Mesenchymal stem cell (in vitro differentiated cells and primary cell): ENCODE results near the gene KLRC2.

Experiments
- DNase-seq: peaks from one replicate; pipeline ENCODE4 v3.0.0-alpha.2; 2013
- H2AFZ ChIP-seq: one replicate; pipeline ENCODE4 v1.6.1; 2013; ENCODE audit warnings: low read depth, mild to moderate bottlenecking, control low read depth, inconsistent platforms, low read length, moderate library complexity
- H2AK5ac ChIP-seq: 2 replicates; pipeline ENCODE4 v1.6.1; 2013; ENCODE audit warnings: low read length, moderate library complexity, mild to moderate bottlenecking, inconsistent platforms; ENCODE audit not compliant: severe bottlenecking
- H2BK120ac ChIP-seq: one replicate; pipeline ENCODE4 v1.6.1; 2013; ENCODE audit warnings: low read depth, mild to moderate bottlenecking, inconsistent platforms, low read length, moderate library complexity
- H2BK12ac ChIP-seq, 2 experiments: one replicate each; pipeline ENCODE4 v1.6.1; 2013; ENCODE audit warnings: inconsistent platforms in 2 of 2, low read length in 2 of 2, mild to moderate bottlenecking in 2 of 2, moderate library complexity in 2 of 2, control low read depth in 1 of 2
- H2BK15ac ChIP-seq: one replicate; pipeline ENCODE4 v1.6.1; 2013; ENCODE audit warnings: mild to moderate bottlenecking, low read depth, inconsistent platforms; ENCODE audit not compliant: poor library complexity, severe bottlenecking
- H2BK5ac ChIP-seq: 2 replicates; pipeline ENCODE4 v1.6.1; 2013; ENCODE audit warnings: low read depth, mild to moderate bottlenecking, low read length, control low read depth, inconsistent platforms; ENCODE audit not compliant: poor library complexity, severe bottlenecking
- H3K14ac ChIP-seq, 2 experiments: one replicate each; pipeline ENCODE4 v1.6.1; 2013; ENCODE audit warnings: inconsistent platforms in 2 of 2, low read length in 2 of 2, control low read depth in 1 of 2, mild to moderate bottlenecking in 1 of 2, moderate library complexity in 1 of 2
- H3K18ac ChIP-seq, 2 experiments: one replicate each; pipeline ENCODE4 v1.6.1; 2013; ENCODE audit warnings: inconsistent platforms in 2 of 2, low read length in 2 of 2, control low read depth in 1 of 2, low read depth in 1 of 2, mild to moderate bottlenecking in 1 of 2
- H3K23ac ChIP-seq, 2 experiments: one replicate each; pipeline ENCODE4 v1.6.1; 2013; ENCODE audit warnings: inconsistent platforms in 2 of 2, low read length in 2 of 2, mild to moderate bottlenecking in 2 of 2, moderate library complexity in 2 of 2, control low read depth in 1 of 2
- H3K27ac ChIP-seq: 2 replicates; pipeline ENCODE4 v1.5.1; 2013; ENCODE audit warnings: mild to moderate bottlenecking, moderate library complexity, low read length, control low read depth, inconsistent platforms; ENCODE audit not compliant: poor library complexity, severe bottlenecking
- H3K27me3 ChIP-seq, 2 experiments: 2 replicates each; pipeline versions ENCODE4 v1.6.1 to v1.7.0; 2013; ENCODE audit warnings: low read length in 2 of 2, mild to moderate bottlenecking in 2 of 2, moderate library complexity in 2 of 2, control low read depth in 1 of 2, inconsistent platforms in 1 of 2; ENCODE audit not compliant: control insufficient read depth in 1 of 2, insufficient read depth in 1 of 2
- H3K36me3 ChIP-seq, 2 experiments: 2 replicates each; pipeline versions ENCODE4 v1.6.1 to v1.7.0; 2013; ENCODE audit warnings: low read length in 2 of 2, control low read depth in 1 of 2, inconsistent platforms in 1 of 2, low read depth in 1 of 2, mild to moderate bottlenecking in 1 of 2; ENCODE audit not compliant: insufficient read depth in 2 of 2, control insufficient read depth in 1 of 2
- H3K4ac ChIP-seq, 2 experiments: one replicate each; pipeline ENCODE4 v1.6.1; 2013; ENCODE audit warnings: inconsistent platforms in 2 of 2, low read length in 2 of 2, mild to moderate bottlenecking in 2 of 2, moderate library complexity in 2 of 2, control low read depth in 1 of 2, low read depth in 1 of 2
- H3K4me1 ChIP-seq: 2 replicates; pipeline ENCODE4 v1.6.1; 2013; ENCODE audit warnings: low read depth, low read length, control low read depth; ENCODE audit not compliant: control insufficient read depth, insufficient read depth
- H3K4me2 ChIP-seq: 2 replicates; pipeline ENCODE4 v1.6.1; 2013; ENCODE audit warnings: low read length, mild to moderate bottlenecking, inconsistent platforms; ENCODE audit not compliant: poor library complexity, severe bottlenecking
- H3K4me3 ChIP-seq, 2 experiments: 2 replicates each; pipeline versions ENCODE4 v1.5.1 to v1.7.0; 2013; ENCODE audit warnings: low read length in 2 of 2, mild to moderate bottlenecking in 2 of 2, control low read depth in 1 of 2, low read depth in 1 of 2; ENCODE audit not compliant: insufficient read depth in 1 of 2
- H3K79me1 ChIP-seq: replicated peaks from 2 replicates; pipeline ENCODE4 v1.6.1; 2013; ENCODE audit warnings: mild to moderate bottlenecking, control low read depth, low read length, inconsistent platforms; ENCODE audit not compliant: poor library complexity, severe bottlenecking
- H3K9ac ChIP-seq: 2 replicates; pipeline ENCODE4 v1.7.0; 2013; ENCODE audit warnings: mild to moderate bottlenecking, low read length, moderate library complexity
- H3K9me3 ChIP-seq: 2 replicates; pipeline ENCODE4 v1.7.0; 2013; ENCODE audit warnings: mild to moderate bottlenecking, low read length; ENCODE audit not compliant: control insufficient read depth
- H4K8ac ChIP-seq: one replicate; pipeline ENCODE4 v1.6.1; 2013; ENCODE audit warnings: inconsistent platforms, mild to moderate bottlenecking, low read length, moderate library complexity
- H4K91ac ChIP-seq: one replicate; pipeline ENCODE4 v1.6.1; 2013; ENCODE audit warnings: mild to moderate bottlenecking, low read length, inconsistent platforms
- WGBS: methylation state at CpG from one replicate; pipeline ENCODE4 v1.1.7; 2013; ENCODE audit warnings: mixed read lengths; 5-methylcytosine and 5-hydroxymethylcytosine counted together

The KLRC2 gene

DNA sequence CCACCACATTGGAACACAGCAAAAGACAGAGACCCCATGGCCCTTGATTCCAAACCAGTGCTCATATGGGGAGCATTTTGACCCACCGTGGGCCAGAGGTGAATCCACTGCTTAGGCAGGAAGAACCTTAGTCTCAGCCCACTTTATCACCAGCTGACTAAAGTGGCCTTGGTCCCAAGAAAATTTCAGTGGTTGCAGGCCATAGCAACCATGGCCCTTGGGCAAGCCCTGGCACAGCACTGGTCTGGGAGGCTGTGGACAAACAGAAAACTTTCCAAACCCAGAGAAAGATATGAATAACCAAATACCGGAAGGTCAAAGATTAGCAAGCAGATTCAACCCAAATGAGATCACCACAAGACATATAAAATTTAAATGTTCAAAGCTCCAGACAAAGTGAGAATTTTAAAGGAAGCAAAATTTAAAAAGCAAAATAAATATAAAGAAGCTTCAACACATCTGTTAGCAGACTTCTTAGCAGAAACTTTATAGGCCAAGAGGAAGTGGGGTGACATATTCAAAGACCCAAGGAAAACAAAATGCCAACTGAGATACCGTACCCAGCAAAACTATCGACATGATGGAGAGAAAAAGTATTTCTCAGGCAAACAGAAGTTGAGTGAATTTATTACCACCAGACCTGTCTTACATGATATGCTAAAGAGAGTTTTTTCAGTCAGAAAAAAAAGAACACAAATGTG lies 53.7 kb downstream of the KLRC2 start:
- 100% methylated on average over 1 of the region's 4 CpGs for WGBS

More for the DNA sequence above, 53.7 kb downstream of the KLRC2 start:
- Histone ChIP-seq H2AFZ (no peak overlapping the region), H3K18ac (no peak overlapping the region), H3K4ac (no peak overlapping the region), H4K91ac (no peak overlapping the region), H2BK12ac (no peak overlapping the region), H2BK120ac (no peak overlapping the region), H4K8ac (no peak overlapping the region), H2BK5ac (no peak overlapping the region), H3K4me2 (no peak overlapping the region), H3K9ac (no peak overlapping the region), H3K27ac (no peak overlapping the region), H3K79me1 (no peaks in the 10 kb centered on the region), H3K27me3 (no peaks in the 10 kb centered on the region), H3K4me1 (no peaks in the 10 kb centered on the region), H3K36me3 (peaks cover 0 to 12% of the 10 kb centered on the region in 2 experiments), H3K9me3 (peaks cover 7% of the 10 kb centered on the region), H3K4me3 (no peak overlapping the region), H2AK5ac (no peak overlapping the region), H3K23ac (no peak overlapping the region), H2BK15ac (no peak overlapping the region), H3K14ac (no peak overlapping the region)
- DNase-seq: no peak
